GM18861 (cell line): ENCODE results near the gene IMPG2.
"Not testable (repeated sequence)": the region's sequence is repeated elsewhere in the genome, so short reads cannot be mapped to it uniquely, and the experiment has no call there.

Source experiments
- ATAC-seq: cut with Tn5 transposase; IDR thresholded peaks from one replicate; pipeline ENCODE4 v1.9.1; 2021; ENCODE audit not compliant: unreplicated experiment

IMPG2 gene

GRCh38 chr3:101320475-101320874 lies at the start of gene IMPG2:
Gene IMPG2, minus strand, starts transcription at chr3:101320575. Its CDS starts 203 bp downstream, at chr3:101320372.
- no peak for ATAC-seq

- no peak for ATAC-seq
Observed at GRCh38 chr3:101362406-101362805, 42.0 kb upstream of the IMPG2 start.

GRCh38 chr3:101351829-101352228 lies 31.5 kb upstream of the IMPG2 start:
- ATAC-seq = no peak

GRCh38 chr3:101340591-101340990 lies 20.2 kb upstream of the IMPG2 start:
- ATAC-seq = no peak

- ATAC-seq = no peak
Observed at GRCh38 chr3:101333883-101334282, 13.5 kb upstream of the IMPG2 start.

GRCh38 chr3:101329016-101329673 lies 8.8 kb upstream of the IMPG2 start:
- ATAC-seq = no peak

- no peak for ATAC-seq
Observed at GRCh38 chr3:101325393-101326134, 5.2 kb upstream of the IMPG2 start.

- no peak for ATAC-seq
Observed at GRCh38 chr3:101319531-101319930, 844 bp downstream of the IMPG2 start.

- ATAC-seq = no peak
Observed at GRCh38 chr3:101312545-101312944, 7.8 kb downstream of the IMPG2 start.

- no peak for ATAC-seq
Observed at GRCh38 chr3:101311676-101312075, 8.7 kb downstream of the IMPG2 start.

GRCh38 chr3:101310978-101311375 lies 9.4 kb downstream of the IMPG2 start:
- no peak for ATAC-seq

GRCh38 chr3:101308147-101308772 lies 12.1 kb downstream of the IMPG2 start:
- not testable (repeated sequence) for ATAC-seq

- ATAC-seq = no peak
Observed at GRCh38 chr3:101303836-101304235, 16.5 kb downstream of the IMPG2 start.

GRCh38 chr3:101303089-101303731 lies 17.2 kb downstream of the IMPG2 start:
- ATAC-seq = peak; percentile 69

- no peak for ATAC-seq
Observed at GRCh38 chr3:101300073-101300472, 20.3 kb downstream of the IMPG2 start.

GRCh38 chr3:101292027-101292426 lies 28.3 kb downstream of the IMPG2 start:
- ATAC-seq = no peak

GRCh38 chr3:101288294-101288693 lies 32.1 kb downstream of the IMPG2 start:
- ATAC-seq = no peak

- ATAC-seq = no peak
Observed at GRCh38 chr3:101284757-101285156, 35.6 kb downstream of the IMPG2 start.

- ATAC-seq = no peak
Observed at GRCh38 chr3:101281521-101282030, 38.8 kb downstream of the IMPG2 start.

- no peak for ATAC-seq
Observed at GRCh38 chr3:101279765-101280385, 40.5 kb downstream of the IMPG2 start.

GRCh38 chr3:101279162-101279561 lies 41.2 kb downstream of the IMPG2 start:
- no peak for ATAC-seq
